Astrocyte of the spinal cord (primary cell): ENCODE data around the gene RTL5.

Source experiments
- DNase-seq: peaks from one replicate; pipeline ENCODE4 v3.0.0; 2011; ENCODE audit warnings: low read depth, low spot score
- H3K4me3 ChIP-seq: 2 replicates; pipeline ENCODE4 v1.5.1; 2011; ENCODE audit warnings: low read depth, mild to moderate bottlenecking, low read length, moderate library complexity
- CTCF ChIP-seq: IDR thresholded peaks from 2 replicates; pipeline ENCODE4 v1.5.1; 2012; ENCODE audit warnings: low read depth, mild to moderate bottlenecking, low read length, inconsistent platforms
- in situ Hi-C: cut with HindIII; loops from 2 replicates; pipeline ENCODE4 v1.10.0; 2017; ENCODE audit warnings: low sequenced_read_pairs

Gene RTL5

DNA sequence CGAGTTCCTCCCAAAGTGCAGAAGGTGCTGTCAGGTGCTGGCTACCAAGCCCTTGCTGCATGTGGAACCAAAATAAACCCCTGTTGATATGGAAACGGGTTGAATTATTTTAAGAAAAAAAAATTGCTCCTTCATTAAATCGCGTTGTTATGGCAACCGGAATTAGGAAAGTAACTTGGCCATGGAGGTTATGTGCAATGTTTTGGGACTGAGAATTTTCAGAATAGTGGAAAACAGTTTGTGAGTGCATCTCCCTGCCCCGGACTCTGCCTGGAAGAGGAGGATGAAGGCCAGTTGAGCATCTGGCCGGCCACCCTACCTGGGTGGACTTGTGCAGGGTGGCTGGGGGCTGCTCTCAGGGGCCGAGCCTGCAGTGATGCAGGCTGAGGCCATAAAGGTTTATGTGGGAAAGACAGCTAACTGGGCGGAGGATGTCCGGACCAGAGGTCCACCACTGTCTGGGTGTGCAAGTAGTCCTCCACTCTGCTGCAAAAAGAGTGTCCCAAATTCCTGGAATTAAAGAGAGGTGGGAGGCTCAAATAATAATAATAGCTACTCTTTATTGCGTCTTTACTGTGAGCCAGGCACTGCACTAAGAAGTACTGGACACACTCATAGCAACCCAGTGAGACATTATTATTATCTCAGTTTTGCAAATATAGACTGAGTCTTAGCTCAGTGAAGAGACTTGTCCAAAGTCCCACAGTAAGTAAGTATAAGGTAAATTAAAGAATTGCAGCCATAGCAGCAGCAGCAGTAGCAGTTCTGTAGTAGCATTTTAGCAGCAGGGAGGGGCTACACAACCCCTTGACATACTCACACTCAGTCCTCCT, 20.6 kb downstream of the RTL5 start:
- no peak overlapping the region for H3K4me3 ChIP-seq
- in situ Hi-C loops = no loop called here
- DNase-seq = no peak
- no peak for TF ChIP-seq CTCF

DNA sequence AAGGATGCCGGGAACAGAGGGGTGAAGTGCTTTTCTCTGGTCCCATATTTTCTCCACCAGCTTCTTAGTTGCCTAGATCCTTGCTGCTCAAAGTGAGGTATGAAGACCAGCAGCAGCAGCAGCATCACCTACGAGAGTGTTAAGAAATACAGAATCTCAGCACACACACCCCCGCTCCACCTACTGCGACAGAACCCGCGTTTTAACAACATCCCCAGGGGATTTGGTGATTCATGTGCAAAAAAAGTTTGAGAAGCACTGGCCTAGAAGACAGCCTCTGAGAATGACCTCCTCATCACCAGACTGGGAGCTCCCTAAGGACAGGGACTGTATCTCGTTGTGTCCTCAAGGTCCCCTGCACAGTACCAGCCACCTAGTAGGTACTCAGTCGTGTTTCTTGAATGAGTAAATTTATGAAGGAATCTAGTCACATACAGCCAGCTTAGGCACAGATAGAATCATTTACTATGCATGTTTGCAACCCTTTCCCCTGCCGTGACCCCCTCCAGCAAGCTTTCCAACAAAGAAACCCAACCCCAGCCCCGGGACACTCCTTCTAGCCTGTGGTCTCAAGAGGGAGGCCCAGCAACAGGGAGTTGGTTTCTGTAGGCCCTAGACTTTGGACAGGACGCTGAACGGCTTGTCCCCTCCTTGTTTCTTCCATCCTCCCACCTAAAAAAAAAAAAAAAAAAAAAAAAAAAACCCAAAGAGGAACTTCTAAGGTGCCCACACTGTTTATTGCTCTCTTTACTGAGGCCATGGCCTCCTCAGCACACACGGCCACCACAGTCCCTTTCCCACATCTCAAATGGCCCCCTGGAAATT, 21.5 kb downstream of the RTL5 start:
- no peak overlapping the region for H3K4me3 ChIP-seq
- DNase-seq = no peak
- in situ Hi-C loops = no loop called here
- TF ChIP-seq CTCF = no peak

GRCh38 chrX:72108666-72109065, 23.0 kb downstream of the RTL5 start:
- in situ Hi-C loops = no loop called here
- no peak overlapping the region for H3K4me3 ChIP-seq
- DNase-seq = no peak
- no peak for TF ChIP-seq CTCF

- DNase-seq = no peak
- in situ Hi-C loops = no loop called here
- TF ChIP-seq CTCF = no peak
- no peak overlapping the region for H3K4me3 ChIP-seq
Measured at GRCh38 chrX:72107841-72108595, 23.7 kb downstream of the RTL5 start.

- no peak for DNase-seq
- TF ChIP-seq CTCF = no peak
- in situ Hi-C loops = no loop called here
- no peak overlapping the region for H3K4me3 ChIP-seq
Measured at GRCh38 chrX:72107320-72107719, 24.4 kb downstream of the RTL5 start.

GRCh38 chrX:72105436-72105835, 26.3 kb downstream of the RTL5 start:
- no peak overlapping the region for H3K4me3 ChIP-seq
- in situ Hi-C loops = no loop called here
- TF ChIP-seq CTCF = no peak
- no peak for DNase-seq
